Stimulated activated memory B cell treated with anti-CD40 and anti-IgM and Interleukin-4, amounts not matched to agents 10 μg/mL and 1 μg/mL and 100 μg/mL, for 72 hours (primary cell): ENCODE measurements around the gene CDC37.
"Not testable (repeated sequence)": the region's sequence is repeated elsewhere in the genome, so short reads cannot be mapped to it uniquely, and the experiment has no call there.

Experiments
- ATAC-seq: fragments of 150-1000 bp; cut with Tn5 transposase; 2 replicates; pipeline ENCODE4 v1.10.0; 2021
- H3K27ac Mint-ChIP-seq: one replicate; pipeline ENCODE4 v1.8.0; 2022; ENCODE audit warnings: mild to moderate bottlenecking, mixed read lengths
- H3K27me3 Mint-ChIP-seq: one replicate; pipeline ENCODE4 v1.8.0; 2022; ENCODE audit warnings: mixed read lengths
- H3K36me3 Mint-ChIP-seq: one replicate; pipeline ENCODE4 v1.8.0; 2022; ENCODE audit warnings: mixed read lengths
- H3K4me1 Mint-ChIP-seq: one replicate; pipeline ENCODE4 v1.8.0; 2022; ENCODE audit warnings: mixed read lengths
- H3K4me3 Mint-ChIP-seq: one replicate; pipeline ENCODE4 v1.8.0; 2022; ENCODE audit warnings: mild to moderate bottlenecking, moderate library complexity, mixed read lengths
- H3K9me3 Mint-ChIP-seq: one replicate; pipeline ENCODE4 v1.8.0; 2022; ENCODE audit warnings: mixed read lengths

CDC37 gene

DNA sequence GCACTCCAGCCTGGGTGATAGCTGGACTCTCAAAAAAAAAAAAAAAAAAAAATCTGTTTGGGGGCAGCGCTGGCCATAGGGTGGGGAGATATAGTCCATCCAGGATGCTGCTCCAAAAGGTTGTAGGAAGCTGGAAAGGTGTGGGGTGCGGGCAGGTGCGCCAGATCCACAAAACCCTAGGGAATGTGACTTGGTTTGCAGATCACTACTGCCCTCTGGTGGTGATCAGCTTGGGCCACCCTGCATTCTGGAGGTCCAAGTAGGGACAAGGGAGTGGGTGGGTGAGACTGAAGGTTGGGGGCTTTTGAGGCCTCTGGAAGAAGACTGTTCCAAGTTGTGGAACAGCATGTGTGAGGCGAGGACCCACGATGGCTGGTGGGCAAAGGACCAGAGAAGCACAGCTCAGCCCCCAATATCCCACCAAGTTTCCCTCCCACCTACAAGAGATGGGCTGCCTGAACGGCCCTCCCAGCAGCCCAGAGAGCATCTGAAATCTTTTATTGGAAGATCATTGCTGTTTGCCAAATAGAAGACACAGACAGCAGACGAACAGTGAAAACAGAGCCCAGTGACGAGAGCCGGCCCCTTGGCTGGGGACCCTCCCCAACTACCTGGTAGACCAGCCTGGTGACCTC is 12.6 kb downstream of the CDC37 start:
- no peak overlapping the region for H3K4me3 Mint-ChIP-seq
- H3K27me3 Mint-ChIP-seq: no peaks in the 10 kb centered on the region
- peaks cover 37% of the 10 kb centered on the region for H3K4me1 Mint-ChIP-seq
- ATAC-seq: no peak
- H3K9me3 Mint-ChIP-seq: no peaks in the 10 kb centered on the region
- peak overlapping the region; percentile 20 for H3K27ac Mint-ChIP-seq
- H3K36me3 Mint-ChIP-seq: peaks cover 52% of the 10 kb centered on the region

DNA sequence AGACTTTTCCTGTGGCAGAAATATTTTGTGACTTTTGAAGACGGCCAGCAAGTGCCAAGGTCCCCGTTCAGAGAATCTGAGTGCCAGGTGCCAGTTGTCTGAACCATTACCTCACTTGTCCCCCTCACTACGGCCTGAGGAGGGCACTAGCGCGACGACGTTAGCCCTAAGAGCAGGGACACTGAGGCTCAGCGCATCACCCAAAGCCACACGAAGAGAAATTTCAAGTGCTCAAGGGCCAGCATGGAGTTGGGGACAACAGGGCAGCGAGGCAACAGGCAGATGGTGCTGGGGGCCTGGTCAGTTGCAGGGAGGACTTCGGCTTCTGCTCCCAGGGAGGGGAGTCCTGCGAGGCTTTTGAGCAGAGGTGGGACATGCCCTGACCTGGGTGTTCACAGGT is 13.5 kb downstream of the CDC37 start:
- no peak overlapping the region for H3K27ac Mint-ChIP-seq
- no peak for ATAC-seq

DNA sequence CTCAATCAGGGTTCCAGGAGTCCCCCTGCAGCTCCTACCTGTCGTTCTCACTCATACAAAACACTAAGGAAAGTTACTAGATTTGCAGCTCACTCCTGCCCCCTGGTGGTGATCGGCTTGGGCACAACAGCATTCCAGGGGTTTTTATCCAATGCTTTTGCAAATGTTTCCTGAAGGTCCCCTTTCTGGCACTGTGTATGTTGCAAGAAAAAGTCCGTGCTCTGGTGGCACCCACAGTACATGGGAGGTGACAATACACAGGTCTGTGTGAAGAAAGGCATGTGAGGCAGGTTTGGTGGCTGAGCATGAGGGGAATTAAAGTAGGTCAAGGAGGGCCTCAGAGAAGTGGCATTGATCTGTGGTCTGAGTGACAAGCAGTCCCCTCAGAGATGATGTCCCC is 14.4 kb downstream of the CDC37 start:
- Mint-ChIP-seq H3K27me3 (no peaks in the 10 kb centered on the region), H3K9me3 (no peaks in the 10 kb centered on the region), H3K27ac (no peak overlapping the region), H3K4me3 (no peak overlapping the region), H3K4me1 (peaks cover 37% of the 10 kb centered on the region), H3K36me3 (peaks cover 36% of the 10 kb centered on the region)
- ATAC-seq: peak; percentile 55

More for the DNA sequence above, 13.5 kb downstream of the CDC37 start:
- H3K4me3 Mint-ChIP-seq: no peak overlapping the region
- H3K4me1 Mint-ChIP-seq: peaks cover 37% of the 10 kb centered on the region
- H3K36me3 Mint-ChIP-seq: peaks cover 43% of the 10 kb centered on the region
- H3K9me3 Mint-ChIP-seq: no peaks in the 10 kb centered on the region
- H3K27me3 Mint-ChIP-seq: no peaks in the 10 kb centered on the region

DNA sequence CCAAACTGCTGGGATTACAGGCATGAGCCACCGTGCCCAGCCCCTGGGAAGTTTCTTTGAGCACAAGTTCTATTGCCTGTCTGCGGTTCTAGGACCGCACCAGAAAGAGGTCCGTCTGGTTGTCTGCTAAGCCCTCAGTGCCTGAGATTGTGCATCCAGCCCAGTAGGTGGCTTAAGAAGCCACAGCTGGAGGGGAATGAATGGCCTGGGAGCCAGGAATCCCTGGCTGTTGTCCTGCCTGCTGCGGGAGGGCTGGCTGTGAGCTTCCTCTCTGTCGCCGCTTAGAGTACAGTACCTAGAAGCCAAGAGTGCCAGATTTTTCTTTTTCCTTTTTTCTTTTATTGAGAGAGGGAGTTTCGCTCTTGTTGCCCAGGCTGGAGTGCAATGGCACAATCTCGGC is 18.8 kb downstream of the CDC37 start:
- H3K4me3 Mint-ChIP-seq: no peak overlapping the region
- no peak overlapping the region for H3K27ac Mint-ChIP-seq
- no peaks in the 10 kb centered on the region for H3K9me3 Mint-ChIP-seq
- no peak for ATAC-seq
- peaks cover 5% of the 10 kb centered on the region for H3K36me3 Mint-ChIP-seq
- peaks cover 36% of the 10 kb centered on the region for H3K4me1 Mint-ChIP-seq
- H3K27me3 Mint-ChIP-seq: no peaks in the 10 kb centered on the region

DNA sequence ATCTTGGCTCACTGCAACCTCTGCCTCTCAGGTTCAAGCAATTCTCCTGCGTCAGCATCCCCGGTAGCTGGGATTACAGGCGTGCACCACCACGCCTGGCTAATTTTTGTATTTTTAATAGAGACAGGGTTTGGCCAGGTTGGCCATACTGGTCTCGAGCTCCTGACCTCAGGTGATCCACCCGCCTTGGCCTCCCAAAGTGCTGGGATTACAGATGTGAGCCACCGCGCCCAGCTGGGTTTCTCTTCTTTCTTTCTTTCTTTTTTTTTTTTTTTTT is 20.2 kb downstream of the CDC37 start:
- not testable (repeated sequence) for H3K27me3 Mint-ChIP-seq, H3K4me3 Mint-ChIP-seq, H3K9me3 Mint-ChIP-seq, H3K27ac Mint-ChIP-seq, ATAC-seq
- peaks cover 13% of the 10 kb centered on the region for H3K36me3 Mint-ChIP-seq
- peaks cover 39% of the 10 kb centered on the region for H3K4me1 Mint-ChIP-seq

DNA sequence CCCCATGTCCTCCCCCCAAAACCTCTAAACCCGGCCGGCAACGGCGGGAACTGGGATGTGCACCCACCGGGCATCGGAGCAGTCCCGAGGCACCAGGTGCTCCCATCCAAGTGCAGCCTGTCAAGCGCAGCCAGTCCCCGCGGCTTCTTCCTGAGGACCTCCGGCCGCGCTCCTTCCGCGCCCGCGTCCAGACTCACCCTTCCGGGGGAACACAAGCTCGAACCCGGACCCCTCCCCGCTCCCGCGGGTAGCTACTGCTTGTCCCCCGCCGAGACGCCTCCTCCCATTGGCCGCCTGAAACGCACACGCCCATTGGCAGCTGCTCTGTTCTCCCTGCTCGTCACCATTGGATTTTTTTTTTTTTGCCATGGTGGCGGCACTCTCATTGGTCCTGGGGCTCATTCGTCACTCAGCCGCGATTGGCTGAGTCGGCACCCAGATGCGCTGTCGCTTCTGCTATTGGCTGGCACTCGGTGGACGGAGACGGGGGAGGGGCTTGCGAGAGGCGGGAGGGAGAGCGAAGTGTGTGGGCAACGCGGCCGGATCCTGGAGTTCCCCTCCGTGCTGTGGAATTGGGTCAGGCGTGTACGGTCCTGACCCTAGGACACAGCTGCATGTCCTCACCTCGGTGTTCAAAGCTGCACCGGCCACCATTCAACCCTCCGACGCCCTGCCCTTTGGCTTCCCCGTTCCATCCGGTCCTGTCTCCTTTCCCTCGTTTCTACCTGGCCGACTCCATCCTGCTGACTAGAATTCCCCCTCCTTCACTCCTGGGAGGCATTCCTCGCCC is 22.8 kb downstream of the CDC37 start, which contains the start of gene TYK2:
Gene TYK2, minus strand, starts transcription at position 260 of the 790 bp plus-strand sequence. CDS start 2,166 bp downstream, outside the sequence.
- Mint-ChIP-seq H3K4me1 (peaks cover 23% of the 10 kb centered on the region), H3K4me3 (peak within 1 kb of the TSS; percentile 95), H3K27me3 (no peaks in the 10 kb centered on the region), H3K27ac (peak within 1 kb of the TSS; percentile 87), H3K9me3 (no peaks in the 10 kb centered on the region), H3K36me3 (peaks cover 23% of the 10 kb centered on the region)
- peak; percentile 99 for ATAC-seq

DNA sequence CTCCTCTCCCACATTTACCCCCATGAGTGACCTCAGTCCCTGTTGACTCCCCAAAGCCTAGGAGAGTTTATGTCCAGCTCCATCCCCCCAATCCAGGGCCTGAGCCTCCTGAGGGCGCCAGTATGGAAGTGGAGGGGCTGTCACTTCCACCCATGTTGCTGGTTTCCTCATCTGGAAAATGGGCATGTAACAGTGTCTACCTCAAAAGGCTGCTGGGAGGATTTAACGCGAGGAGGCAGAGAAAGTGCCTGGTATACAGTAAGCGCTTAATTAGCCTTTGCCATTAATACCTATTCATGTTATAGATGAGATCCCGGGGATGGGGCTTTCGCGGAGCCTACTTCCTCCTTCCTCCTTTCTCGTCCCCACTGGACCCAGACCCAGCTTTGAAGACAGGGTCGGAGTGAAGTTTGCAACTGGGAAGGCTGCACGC is 23.4 kb downstream of the CDC37 start:
- H3K4me3 Mint-ChIP-seq: peak overlapping the region; percentile 95
- H3K27me3 Mint-ChIP-seq: no peaks in the 10 kb centered on the region
- ATAC-seq: peak; percentile 1
- no peaks in the 10 kb centered on the region for H3K9me3 Mint-ChIP-seq
- peaks cover 29% of the 10 kb centered on the region for H3K4me1 Mint-ChIP-seq
- peak overlapping the region; percentile 87 for H3K27ac Mint-ChIP-seq
- peaks cover 27% of the 10 kb centered on the region for H3K36me3 Mint-ChIP-seq

DNA sequence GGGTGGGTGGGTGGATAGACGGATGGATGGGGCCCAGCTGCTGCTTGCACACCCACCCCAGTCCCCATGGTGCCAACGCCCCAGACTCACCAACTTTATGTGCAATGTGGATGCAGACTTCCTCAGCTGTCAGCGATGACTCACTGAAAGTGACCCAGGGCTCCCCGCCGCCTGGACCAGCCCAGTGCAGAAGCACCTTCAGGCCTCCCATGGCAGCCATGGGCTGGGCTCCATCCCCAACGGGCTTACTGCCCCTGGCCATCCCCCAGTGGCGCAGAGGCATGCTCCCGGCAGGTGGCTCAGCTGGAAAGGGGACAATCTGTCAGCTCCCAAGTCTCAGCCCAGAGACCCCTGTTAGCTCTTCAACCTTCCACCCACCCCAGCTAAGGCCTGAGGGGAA is 25.2 kb downstream of the CDC37 start:
- H3K4me1 Mint-ChIP-seq: peaks cover 42% of the 10 kb centered on the region
- ATAC-seq: no peak
- no peaks in the 10 kb centered on the region for H3K9me3 Mint-ChIP-seq
- no peaks in the 10 kb centered on the region for H3K27me3 Mint-ChIP-seq
- H3K27ac Mint-ChIP-seq: no peak overlapping the region
- no peak overlapping the region for H3K4me3 Mint-ChIP-seq
- H3K36me3 Mint-ChIP-seq: peaks cover 36% of the 10 kb centered on the region

DNA sequence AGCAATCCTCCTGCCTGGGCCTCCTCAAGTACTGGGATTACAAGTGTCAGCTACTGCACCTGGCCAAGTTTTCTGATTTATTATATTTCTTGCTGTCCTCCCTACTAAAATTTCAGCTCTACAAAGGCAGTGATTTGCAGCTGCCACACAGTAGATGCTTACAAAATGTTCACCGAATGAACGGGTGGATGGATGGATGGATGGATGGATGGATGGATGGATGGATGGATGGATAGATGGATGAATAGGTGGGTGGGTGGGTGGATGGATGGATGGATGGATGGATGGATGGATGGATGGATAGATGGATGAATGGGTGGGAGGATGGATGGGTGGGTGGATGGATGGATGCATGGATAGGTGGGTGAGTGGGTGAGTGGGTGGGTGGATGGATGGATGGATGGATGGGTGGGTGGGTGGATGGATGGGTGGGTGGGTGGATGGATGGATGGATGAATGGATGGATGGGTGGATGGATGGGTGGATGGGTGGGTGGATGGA is 26.2 kb downstream of the CDC37 start:
- not testable (repeated sequence) for H3K4me3 Mint-ChIP-seq, H3K9me3 Mint-ChIP-seq, H3K27ac Mint-ChIP-seq, H3K27me3 Mint-ChIP-seq, ATAC-seq
- Mint-ChIP-seq H3K4me1 (peaks cover 42% of the 10 kb centered on the region), H3K36me3 (peaks cover 36% of the 10 kb centered on the region)

DNA sequence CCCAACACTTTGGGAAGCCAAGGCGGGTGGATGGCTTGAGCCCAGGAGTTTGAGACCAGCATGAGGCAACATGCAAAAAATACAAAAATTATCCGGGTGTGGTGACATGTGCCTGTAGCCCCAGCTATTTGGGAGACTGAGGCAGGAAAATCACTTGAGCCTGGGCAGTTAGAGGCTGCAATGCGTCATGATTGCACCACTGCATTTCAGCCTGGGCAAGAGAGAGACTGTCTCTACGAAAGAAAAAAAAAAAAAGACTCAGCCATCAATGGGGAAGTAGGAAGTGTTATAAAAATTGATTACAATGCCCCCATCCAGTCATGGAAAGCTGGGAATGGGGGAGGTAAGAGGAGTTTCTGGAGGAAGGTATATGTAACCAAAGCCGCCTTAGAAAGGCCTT is 28.4 kb downstream of the CDC37 start:
- no peak for ATAC-seq
- H3K4me1 Mint-ChIP-seq: peaks cover 32% of the 10 kb centered on the region
- H3K27ac Mint-ChIP-seq: peak overlapping the region; percentile 62
- no peaks in the 10 kb centered on the region for H3K9me3 Mint-ChIP-seq
- peaks cover 39% of the 10 kb centered on the region for H3K36me3 Mint-ChIP-seq
- no peaks in the 10 kb centered on the region for H3K27me3 Mint-ChIP-seq
- H3K4me3 Mint-ChIP-seq: no peak overlapping the region

DNA sequence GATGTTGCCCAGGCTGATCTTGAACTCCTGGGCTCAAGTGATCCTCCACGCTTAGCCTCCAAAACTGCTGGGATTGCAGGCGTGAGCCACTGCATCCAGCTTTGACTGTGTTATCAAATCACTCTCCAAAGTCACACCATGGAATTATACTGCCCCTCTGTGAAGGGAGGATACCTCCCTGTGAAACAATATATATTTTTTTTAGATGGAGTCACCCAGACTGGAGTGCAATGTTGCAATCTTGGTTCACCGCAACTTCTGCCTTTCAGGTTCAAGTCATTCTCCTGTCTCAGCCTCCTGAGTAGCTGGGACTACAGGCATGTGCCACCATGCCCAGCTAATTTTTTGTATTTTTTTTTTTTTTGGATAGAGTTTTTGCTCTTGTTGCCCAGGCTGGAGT is 30.7 kb downstream of the CDC37 start:
- Mint-ChIP-seq H3K4me1 (peaks cover 18% of the 10 kb centered on the region), H3K27me3 (no peaks in the 10 kb centered on the region), H3K36me3 (peaks cover 48% of the 10 kb centered on the region), H3K27ac (no peak overlapping the region), H3K4me3 (no peak overlapping the region), H3K9me3 (no peaks in the 10 kb centered on the region)
- ATAC-seq: no peak

DNA sequence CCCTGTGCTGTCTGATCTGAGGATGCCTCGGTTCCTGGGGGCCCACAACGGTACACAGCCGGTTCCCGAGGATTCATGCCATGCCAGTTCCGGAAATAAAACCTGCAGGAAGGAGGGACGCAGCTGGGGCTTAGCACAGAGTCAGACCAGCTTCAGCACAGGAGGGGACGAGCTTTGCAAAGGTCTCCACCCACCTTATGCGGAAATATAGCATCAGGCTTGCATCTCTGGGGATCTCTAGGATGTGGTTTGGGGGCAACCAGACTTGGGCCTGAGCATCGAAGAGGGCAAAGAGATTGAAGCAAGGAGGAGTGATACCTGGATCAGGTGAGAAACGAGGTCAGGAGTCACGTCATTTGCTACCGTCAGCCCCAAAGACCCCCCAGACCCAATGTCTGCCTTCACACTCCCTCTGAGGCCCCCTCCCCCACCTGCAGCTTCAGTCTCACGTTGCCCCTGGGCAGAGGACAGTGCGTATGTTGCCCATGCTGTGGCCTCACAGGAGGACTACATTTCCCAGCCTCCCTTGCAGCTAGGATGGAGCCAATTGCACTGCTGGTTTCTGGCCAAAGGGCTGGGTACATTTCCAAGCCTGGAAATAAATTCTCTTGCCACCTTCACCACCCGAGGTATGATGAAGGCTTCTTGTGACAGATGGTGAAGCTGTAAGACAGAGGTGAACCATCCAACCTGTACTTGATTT is 35.1 kb downstream of the CDC37 start:
- H3K27ac Mint-ChIP-seq: no peak overlapping the region
- no peaks in the 10 kb centered on the region for H3K9me3 Mint-ChIP-seq
- no peaks in the 10 kb centered on the region for H3K27me3 Mint-ChIP-seq
- no peaks in the 10 kb centered on the region for H3K4me1 Mint-ChIP-seq
- ATAC-seq: no peak
- H3K36me3 Mint-ChIP-seq: peaks cover 67% of the 10 kb centered on the region
- no peak overlapping the region for H3K4me3 Mint-ChIP-seq

DNA sequence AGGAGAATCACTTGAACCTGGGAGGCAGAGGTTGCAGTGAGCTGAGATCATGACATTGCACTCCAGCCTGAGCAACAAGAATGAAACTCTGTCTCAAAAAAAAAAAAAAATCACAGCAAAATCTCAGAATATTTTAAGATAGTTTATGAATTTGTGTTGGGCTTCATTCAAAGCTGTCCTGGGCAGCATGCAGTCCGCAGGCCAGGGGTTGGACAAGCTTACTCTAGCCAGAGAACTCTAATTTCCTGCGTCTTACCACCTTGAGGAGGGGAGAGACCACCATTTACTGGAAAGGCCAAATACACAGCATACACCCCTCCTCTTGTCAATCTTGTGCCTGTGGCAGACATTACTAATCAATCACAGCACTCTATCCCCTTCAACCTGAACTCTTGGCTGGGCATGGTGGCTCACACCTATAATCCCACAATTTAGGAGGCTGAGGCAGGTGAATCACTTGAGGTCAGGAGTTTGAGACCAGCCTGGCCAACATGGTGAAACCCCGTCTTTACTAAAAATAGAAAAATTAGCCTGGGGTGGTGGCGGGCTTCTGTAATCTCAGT is 36.3 kb downstream of the CDC37 start:
- not testable (repeated sequence) for H3K27ac Mint-ChIP-seq, ATAC-seq, H3K9me3 Mint-ChIP-seq, H3K27me3 Mint-ChIP-seq, H3K4me1 Mint-ChIP-seq, H3K4me3 Mint-ChIP-seq
- peaks cover 72% of the 10 kb centered on the region for H3K36me3 Mint-ChIP-seq

DNA sequence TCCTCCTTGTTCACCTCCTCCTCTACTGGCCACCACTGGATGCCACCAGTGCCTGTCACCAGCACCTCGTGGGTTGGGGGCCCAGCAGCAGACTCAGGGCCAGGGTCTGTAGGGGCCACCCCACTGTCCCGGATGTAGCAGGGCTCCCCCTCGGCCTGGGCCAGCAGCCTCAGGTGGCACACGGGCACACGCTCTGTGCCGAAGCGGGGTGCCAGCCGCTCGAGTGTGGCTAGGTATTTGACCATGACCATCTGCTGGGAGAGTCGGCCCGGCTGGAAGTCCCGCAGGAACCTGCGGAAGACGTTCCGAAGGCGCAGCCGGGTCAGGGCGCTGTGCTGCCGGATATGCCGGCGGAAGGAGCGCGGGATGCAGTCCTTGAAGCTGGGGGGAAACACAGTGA is 37.8 kb downstream of the CDC37 start:
- Mint-ChIP-seq H3K4me1 (no peaks in the 10 kb centered on the region), H3K27ac (no peak overlapping the region)
- ATAC-seq: no peak

DNA sequence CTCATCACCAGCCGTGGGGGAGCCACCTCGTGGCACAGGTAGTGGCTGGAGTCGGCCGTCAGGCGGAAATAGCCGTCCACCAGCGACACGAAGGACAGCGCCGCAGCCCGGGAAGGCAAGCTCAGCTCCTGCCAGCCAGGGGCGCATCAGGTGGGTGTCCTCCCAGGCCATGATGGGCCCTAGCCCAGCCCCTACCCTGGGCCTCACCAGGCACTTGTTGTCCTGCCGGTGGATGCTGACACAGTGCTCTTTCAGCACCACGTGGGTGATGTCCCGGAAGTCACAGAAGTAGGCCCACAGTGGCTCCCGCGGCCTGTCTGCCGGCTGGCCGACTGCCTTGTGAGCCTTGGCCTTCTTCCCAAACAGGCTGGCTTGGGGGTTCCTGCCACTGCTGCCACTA is 38.7 kb downstream of the CDC37 start:
- H3K36me3 Mint-ChIP-seq: peaks cover 84% of the 10 kb centered on the region
- no peaks in the 10 kb centered on the region for H3K4me1 Mint-ChIP-seq
- H3K27ac Mint-ChIP-seq: no peak overlapping the region
- H3K4me3 Mint-ChIP-seq: no peak overlapping the region
- no peak for ATAC-seq
- H3K9me3 Mint-ChIP-seq: no peaks in the 10 kb centered on the region
- H3K27me3 Mint-ChIP-seq: no peaks in the 10 kb centered on the region

More for the DNA sequence above, 37.8 kb downstream of the CDC37 start:
- H3K27me3 Mint-ChIP-seq: no peaks in the 10 kb centered on the region
- peaks cover 85% of the 10 kb centered on the region for H3K36me3 Mint-ChIP-seq
- no peaks in the 10 kb centered on the region for H3K9me3 Mint-ChIP-seq
- no peak overlapping the region for H3K4me3 Mint-ChIP-seq
